NCI-H1436 (cell line): ENCODE data around the gene ZDHHC4.
A peak's percentile ranks its signal among the peaks of the same experiment; 100 is the strongest.
"Not testable (repeated sequence)": the region's sequence is repeated elsewhere in the genome, so short reads cannot be mapped to it uniquely, and the experiment has no call there.

Experiments used
- DNase-seq: peaks from one replicate; lab custom pipeline; 2025; lab: John Stamatoyannopoulos, UW

Gene ZDHHC4

GRCh38 chr7:6562106-6562505 lies 15.1 kb upstream of the ZDHHC4 start:
- no peak for DNase-seq

DNA sequence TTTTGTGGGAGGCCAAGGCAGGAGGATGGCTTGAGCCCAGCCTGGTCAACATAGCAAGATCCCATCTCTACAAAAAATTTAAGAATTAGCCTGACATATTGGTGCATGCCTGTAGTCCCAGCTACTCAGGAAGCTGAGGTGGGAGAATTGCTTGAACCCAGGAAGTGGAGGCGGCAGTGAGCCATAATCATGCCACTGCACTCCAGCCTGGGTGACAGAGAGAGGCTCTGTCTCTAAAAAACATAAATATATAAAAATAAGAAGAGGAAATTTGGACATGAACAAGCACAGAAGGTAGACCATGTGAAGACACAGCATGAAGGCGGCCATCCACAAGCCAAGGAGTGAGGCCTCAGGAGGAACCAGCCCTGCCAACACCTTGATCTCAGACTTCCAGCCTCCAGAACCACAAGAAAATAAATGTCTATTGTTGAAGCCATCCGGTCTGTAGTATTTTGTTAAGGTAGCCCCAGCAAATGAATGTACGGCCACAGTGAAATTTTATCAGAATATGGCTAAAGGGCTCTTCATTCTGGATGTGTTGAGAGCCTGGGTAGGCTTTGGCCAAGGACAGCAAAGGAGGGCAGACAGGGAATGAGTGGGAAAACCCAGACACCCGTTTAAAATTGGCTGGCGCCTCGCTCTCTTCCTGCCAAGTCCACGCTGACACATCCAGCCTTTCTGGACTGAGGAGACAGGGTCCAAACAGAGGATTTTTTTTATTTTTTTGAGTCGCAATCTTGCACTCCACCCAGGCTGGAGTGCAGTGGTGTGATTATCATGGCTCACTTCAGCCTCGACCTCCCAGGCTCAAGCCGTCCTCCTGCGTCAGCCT lies 13.1 kb upstream of the ZDHHC4 start:
- no peak for DNase-seq

DNA sequence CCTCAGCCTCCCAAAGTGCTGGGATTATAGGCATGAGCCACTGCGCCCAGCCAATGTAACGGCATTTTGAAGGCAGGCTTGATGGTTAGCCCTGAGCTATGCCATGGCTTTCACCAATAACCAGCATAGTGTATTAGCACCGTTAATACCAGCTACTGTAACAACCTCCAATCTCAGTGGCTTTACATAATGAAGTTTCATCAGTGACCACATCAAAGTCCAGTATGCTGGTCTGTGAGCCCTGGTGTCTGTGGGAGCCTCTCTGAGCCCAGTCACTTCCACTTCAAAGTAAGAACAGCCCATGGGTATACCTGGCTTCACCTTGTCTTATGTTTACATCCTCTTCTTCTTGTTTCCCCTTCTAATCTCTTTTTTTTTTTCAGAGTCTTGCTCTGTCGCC lies 11.6 kb upstream of the ZDHHC4 start:
- no peak for DNase-seq

DNA sequence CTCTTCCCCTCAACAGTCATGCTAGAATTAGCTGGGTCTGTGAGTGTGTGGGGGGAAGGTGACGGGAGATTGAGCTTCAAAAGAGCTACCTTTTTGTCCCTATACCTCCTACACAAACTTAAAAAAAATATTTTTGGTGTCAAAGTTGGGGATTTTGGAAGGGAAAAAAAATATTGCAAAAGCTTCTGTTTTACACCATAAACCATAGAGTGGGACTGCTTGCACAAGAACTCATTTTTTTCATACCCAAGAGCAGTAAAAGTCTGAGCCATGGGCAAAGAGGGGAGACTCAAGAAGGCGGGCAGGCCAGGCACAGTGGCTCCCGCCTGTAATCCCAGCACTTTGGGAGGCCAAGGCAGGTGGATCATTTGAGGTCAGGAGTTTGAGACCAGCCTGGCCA lies 9.4 kb upstream of the ZDHHC4 start:
- DNase-seq: no peak

DNA sequence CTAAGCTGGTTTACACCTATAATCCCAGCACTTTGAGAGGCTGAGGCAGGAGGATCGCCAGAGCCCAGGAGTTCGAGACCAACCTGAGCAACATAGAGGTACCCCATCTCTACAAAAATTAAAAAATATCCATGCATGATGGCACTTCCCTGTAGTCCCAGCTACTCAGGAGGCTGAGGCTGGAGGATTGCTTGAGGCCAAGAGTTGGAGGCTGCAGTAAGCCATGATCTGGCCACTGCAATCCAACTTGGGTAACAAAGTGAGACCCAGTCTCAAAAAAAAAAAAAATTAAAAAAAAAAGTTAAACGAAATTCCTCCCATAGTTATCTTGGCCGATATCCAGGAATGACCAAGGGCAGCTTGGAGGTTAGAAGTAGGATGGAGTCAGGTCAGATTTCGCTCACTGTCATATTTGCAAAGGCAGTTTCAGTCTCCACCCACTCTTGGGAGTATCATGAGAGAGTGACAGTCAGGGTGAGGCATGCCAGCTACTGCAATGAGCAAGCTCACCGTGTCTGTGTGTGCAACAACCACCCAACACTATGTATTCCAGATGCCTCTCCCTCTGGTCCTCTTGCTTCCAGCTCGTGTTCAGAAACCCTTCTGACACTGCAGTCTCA lies 6.0 kb upstream of the ZDHHC4 start:
- DNase-seq: no peak

GRCh38 chr7:6575281-6576023 lies 1.8 kb upstream of the ZDHHC4 start:
- DNase-seq: no peak

- DNase-seq: no peak
Measured at GRCh38 chr7:6576024-6576866, 1.0 kb upstream of the ZDHHC4 start.

GRCh38 chr7:6576867-6577368 lies 336 bp upstream of the ZDHHC4 start:
- not testable (repeated sequence) for DNase-seq

DNA sequence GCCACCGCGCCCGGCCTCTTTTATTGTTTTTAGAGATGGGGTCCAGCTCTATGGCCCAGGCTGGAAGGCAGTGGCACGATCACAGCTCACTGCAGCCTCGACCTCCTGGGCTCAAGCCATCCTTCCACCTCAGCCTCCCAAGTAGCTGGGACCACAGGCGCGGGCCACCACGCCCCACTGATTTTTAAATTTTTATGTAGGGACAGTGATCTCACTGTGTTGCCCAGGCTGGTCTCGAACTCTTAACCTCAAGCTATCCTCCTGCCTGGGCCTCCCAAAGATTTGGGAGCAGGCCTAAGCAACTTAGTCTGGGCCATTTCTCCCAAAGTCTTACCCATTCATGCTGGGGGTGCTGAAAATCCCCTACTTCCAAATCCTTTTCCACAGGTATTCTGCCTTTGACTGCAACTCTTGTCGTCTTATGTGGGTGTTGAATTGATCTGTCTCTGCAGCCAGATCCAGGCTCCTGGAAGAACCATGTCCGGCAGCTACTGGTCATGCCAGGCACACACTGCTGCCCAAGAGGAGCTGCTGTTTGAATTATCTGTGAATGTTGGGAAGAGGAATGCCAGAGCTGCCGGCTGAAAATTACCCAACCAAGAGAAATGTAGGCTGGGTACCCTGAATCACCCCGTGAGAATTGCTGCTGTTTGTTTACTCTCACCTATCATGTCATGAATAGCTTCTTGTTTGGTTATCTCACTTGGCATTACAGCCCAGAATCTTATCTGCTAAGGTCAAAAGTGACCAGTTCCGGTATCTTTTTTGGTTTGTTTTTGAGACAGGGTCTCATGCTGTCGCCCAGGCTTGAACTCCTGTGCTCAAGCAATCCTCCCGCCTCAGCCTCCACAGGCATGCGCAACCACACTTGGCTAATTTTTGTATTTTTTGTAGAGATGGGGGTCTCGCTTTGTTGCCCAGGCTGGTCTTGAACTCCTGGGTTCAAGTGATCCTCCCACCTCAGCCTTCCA lies 1.1 kb downstream of the ZDHHC4 start:
- DNase-seq: no peak

DNA sequence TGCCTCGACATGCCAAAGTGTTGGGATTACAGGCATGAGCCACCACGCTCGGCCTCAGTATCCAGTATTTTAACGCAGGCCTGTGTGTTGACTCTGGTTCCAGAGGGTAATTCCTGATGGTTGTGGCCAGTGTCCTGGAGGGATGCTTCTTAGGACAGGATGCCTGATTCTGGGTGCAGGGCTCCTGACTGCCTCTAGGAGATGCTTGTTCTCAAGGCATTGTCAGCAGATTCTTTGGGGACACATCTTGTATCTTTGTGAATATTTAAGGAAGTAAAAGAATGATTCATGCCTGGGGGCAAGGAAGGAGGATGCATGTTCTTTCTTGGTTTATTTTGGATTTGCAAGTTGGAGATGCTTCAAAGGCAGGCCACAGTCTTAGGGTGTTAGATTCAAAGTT lies 2.2 kb downstream of the ZDHHC4 start:
- DNase-seq: no peak

DNA sequence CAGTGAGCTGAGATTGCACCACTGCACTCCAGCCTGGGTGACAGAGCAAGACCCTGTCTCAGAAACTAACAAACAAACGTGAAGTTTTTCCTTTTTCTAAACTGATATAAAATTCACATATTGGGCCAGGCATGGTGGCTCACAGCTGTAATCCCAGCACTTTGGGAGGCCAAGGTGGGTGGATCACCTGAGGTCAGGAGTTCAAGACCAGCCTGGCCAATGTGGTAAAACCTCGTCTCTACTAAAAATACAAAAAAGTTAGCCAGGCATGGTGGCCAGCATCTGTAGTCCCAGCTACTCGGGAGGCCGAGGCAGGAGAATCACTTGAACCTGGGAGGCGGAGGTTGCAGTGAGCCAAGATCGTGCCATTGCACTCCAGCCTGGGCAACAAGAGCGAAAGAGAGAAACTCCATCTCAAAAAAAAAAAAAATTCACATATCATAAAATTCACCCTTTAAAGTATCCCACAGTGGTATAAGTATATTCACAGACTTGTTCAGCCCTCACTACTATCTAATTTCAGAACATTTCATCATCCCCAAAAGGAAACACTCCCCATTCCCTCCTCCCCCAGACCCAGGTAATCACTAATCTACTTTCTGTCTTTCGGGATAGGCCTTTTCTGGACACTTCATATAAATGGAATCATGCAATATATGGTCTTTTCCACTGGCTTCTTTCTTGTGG lies 8.6 kb downstream of the ZDHHC4 start:
- not testable (repeated sequence) for DNase-seq

DNA sequence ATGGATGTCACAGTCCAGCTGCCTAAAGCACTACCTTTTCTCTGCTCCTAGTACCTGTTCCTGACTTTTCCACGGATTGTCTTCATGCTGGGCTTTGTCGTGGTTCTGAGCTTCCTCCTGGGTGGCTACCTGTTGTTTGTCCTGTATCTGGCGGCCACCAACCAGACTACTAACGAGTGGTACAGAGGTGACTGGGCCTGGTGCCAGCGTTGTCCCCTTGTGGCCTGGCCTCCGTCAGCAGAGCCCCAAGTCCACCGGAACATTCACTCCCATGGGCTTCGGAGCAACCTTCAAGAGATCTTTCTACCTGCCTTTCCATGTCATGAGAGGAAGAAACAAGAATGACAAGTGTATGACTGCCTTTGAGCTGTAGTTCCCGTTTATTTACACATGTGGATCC lies 11.3 kb downstream of the ZDHHC4 start:
- no peak for DNase-seq

DNA sequence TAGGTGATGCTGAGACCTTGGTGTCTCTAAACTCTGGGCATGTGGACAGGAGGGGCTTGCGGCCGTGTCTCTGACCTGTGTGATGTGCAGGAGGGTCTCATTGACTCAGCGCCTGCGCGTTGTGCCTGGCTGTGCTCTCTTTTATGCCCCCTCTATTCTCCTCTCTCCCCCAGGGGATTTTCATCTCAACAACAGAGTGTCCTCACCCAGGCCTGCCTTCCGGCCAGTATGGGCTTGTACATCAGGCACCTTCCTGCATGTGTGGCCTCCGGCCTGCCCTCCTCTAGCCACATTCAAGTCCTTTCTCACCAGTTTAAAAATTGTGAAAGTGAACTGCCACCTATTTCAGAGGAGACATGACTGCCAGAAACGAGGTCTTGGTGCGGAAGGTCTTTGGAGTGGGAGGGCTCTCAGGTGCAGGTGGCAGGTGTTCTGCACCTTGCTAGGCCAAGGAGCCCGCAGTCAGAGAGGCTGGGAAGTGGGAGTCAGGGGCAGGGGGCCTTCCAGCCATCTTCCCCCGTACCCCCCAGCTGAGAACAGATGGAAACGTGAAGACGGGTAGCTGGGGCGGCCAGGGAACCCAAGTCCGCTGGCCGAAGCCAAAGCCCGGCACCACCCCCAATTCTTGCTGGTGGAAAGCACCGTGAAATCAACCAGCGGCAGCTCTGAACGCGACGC lies 12.0 kb downstream of the ZDHHC4 start:
- no peak for DNase-seq

DNA sequence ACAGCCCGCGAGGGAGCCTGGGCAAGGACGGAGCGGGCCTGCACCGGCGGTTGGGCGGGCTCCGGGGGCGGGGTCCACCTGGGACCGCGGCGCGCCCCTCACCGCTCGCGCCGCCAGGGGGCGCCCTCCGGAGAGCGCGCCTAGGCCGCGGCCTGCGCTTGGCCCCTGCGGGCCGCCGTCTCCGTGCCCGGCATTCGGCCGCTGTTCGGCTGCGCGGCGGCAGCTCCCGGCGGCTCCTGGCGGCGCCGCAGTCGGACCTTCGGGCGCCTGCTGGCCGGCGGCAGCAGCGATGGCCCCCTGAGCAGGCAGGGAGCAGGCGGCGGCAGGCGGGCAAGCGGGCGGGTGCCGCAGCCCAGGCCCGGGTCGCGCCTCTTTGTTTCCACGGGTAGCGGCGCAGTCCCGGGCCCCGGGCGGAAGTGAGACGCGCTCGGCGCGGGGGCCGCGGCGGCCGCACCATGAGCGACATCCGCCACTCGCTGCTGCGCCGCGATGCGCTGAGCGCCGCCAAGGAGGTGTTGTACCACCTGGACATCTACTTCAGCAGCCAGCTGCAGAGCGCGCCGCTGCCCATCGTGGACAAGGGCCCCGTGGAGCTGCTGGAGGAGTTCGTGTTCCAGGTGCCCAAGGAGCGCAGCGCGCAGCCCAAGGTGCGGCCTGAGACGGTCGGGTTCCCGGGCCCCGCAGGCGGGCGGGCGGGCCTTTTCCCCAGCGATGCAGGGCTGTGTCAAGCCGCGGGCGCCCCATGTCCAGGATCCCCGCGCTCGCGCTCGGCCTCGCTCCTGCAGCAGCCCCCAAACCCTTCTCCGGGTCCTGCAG lies 12.8 kb downstream of the ZDHHC4 start, which contains the start of gene INTS15:
Gene INTS15, plus strand, starts transcription at position 193 of the 816 bp plus-strand sequence. Its CDS starts 263 bp downstream, at position 456.
- DNase-seq: peak; percentile 72

GRCh38 chr7:6590645-6591110 lies 13.4 kb downstream of the ZDHHC4 start:
- DNase-seq: no peak

GRCh38 chr7:6600093-6600492 lies 22.8 kb downstream of the ZDHHC4 start:
- DNase-seq: no peak

DNA sequence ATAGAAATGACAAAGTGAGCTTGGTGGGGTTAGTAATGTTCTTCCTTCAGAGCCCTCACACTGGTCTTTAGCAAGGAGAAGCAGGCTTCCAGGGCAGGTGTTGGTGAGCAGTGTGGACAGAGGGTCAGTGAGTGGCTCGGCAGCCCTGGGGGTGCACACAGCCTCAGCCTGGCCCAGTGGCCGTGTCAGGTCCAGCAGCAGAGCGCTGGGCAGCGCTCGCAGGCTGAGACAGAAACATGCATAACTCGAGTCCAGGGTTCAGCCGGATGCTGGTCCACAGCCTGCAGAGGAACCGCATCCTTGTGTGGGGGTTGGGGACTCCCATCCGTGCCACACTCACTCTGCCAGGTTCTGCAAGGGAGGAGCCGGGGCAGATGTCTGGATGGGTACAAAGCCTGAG lies 27.2 kb downstream of the ZDHHC4 start:
- DNase-seq: no peak

GRCh38 chr7:6606866-6607583 lies 29.8 kb downstream of the ZDHHC4 start:
- no peak for DNase-seq
